NCI-H1092 treated with DMSO at 0.1 percent for 48 hours (cell line): ENCODE data around the gene CYB5B.

Experiments
- DNase-seq: peaks from one replicate; lab custom pipeline; 2025; lab: John Stamatoyannopoulos, UW

CYB5B gene

DNA sequence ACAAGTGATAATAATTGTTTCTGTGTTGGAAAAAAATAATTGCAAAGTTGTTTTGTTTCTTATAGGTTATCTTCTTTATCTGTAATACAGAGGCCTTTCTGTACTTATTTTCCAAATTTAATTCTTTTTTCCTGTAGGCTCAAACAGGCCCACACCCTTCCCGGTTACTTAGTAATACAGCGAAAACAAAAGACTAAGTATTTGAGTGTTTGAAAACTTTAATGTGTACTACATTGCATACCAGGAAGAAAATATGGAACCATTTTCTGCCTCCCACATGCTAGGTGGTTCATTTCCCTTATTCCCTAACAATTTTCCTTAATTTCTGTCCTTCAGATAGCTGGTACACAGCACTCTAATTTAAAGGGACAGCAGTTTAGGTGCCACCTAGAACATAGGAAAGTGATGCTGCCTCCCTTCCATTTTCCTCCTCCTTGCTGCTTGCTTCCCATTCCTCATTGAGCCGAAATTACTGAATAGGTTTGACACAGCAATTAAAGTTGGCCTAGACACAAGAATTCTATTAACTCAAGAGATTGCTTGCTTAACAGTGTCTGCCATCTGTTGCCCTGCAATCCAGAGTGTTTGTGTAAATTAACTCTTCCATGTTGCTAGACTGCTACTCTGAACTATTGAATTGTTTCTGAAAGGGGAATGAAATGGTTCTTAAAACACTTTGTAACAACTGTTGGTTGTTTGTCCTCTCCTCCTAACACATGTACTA is 24.2 kb downstream of the CYB5B start:
- DNase-seq: peak; percentile 72

DNA sequence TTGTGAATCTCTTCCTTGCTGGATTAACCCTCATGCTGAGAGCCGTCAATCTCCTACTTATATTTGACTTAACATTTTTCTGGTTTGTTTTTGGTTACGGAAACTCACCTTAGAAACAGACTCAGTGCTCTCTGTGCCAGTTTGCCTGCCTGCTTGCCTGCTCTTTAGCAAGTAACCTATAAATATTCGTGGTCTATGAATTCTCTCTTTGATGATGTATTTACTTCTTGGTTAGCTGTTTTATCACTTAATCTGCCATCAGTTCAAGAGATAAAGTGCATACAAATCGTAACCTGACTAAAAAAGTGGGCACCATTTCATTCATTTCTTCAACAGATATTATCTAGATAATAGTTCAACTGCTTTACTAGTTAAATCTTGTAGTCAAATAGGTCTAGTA is 26.7 kb downstream of the CYB5B start:
- DNase-seq: no peak

DNA sequence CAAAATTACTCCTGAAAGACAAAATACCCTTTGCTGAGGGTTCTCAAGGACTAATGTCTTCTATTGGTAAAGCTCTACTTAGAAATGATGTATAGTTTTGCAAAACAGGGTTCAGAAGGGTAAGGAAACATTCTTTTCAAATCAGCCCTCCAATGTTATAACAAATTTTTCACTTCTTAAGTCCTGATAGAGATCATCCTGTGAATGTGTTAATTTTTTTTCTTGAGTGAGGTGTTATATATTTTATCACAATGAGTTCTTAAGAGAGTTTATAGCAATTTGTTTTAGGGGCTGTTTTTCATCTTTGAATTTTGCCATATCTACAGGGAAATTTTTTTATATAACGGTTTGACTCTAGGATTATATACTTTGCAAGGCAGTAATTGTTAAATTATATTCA is 29.5 kb downstream of the CYB5B start:
- DNase-seq: no peak

DNA sequence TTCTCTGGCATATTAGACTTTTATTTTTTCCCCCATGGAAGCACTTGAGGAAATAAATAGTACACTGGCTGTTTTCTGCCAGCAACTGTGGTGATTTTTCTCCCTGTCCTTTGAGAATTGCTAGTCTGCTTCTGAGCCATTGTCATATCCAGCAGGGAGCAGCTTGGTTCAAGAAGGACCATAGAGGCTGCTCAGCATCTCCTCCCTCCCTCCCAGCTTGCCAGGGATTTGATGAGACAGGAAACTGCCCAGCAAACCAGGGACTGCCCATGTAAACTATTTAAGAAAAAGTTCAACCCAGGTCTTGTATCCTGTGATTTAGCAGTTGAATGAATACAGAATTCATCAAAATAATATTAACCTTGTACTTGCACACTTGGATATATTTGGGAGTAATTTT is 39.5 kb downstream of the CYB5B start:
- no peak for DNase-seq

DNA sequence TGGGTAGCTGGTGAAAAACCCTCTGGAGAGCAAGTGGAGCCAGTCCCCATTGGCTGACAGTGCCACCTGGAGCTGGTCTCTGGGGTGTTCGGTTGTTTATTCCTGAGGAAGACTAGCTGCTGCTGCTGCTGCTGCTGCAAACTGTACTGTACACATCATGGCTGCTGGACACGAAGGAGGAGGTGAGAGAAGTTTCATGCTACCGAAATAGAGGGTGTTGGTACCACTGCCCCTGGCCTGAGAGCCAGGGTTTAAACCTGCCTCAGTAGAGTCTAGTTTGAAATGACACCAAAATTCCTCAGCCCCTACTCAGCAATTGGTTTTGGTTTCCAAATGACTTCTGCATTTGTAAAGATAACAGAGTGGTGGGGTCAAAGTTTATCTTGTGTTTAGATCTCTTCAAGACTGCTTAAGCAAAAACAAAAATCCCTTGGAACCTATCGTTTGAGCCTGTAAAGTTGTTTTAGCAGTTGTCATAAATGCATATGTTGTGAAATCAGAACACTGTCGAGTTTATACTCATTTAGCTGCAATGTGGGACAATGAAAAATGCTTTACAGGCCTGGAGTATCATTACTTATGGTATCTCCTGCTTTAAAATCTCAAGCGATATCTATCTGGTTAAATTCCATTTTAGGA is 40.8 kb downstream of the CYB5B start:
- no peak for DNase-seq

DNA sequence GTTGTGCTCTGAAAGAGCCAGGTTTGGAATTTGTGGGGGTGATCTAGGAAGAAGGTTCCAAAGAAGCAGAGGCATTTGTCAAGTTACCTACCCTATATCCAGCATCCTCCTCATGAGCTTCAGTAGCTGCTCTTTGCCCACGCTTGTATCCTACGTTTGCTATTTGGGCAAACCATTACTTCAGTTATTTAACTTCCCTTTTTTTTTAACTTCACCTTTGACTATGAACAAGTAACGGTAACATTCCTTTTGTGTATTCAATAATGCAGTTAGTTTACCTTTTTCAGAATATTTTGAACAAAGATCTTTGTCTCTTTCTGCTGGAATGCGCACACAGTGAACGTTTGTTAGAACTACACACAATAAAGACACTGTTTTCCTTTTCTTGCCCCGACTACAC is 41.5 kb downstream of the CYB5B start:
- no peak for DNase-seq

DNA sequence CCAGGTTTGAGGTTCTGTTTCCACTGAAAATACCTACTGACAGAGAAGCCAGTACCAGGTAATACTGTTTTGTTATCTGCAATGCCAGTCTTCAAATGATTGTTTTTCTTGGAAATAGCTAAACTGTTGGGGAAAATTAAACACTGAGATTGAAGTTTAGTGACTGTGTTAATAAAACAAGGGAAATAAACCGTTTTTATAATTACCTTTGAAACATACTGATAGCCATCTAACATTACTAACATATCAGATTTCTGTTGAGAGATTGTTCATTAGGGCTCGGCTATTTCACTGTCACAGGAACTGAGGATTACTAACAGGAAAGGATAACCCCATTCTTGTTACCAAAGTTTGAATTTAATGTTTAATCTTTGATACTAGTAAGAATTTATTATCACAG is 42.1 kb downstream of the CYB5B start:
- no peak for DNase-seq

DNA sequence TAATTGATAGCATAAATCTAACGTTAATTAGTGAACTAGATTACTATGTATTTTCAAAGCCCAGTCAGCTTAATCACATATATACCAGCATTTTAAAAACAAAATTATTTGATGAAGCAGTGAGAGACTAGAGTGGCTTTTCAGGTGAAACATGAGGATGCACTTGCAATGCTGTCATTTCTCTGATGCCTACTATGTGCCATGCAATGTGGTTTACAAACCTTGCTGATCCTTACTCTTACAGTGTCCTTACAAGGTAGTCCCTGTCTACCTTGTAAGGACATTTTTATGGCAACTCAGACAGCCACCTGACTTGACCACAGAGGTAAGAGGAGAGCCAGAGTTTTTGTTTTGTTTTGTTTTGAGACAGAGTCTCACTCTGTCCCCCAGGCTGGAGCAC is 42.7 kb downstream of the CYB5B start:
- no peak for DNase-seq

DNA sequence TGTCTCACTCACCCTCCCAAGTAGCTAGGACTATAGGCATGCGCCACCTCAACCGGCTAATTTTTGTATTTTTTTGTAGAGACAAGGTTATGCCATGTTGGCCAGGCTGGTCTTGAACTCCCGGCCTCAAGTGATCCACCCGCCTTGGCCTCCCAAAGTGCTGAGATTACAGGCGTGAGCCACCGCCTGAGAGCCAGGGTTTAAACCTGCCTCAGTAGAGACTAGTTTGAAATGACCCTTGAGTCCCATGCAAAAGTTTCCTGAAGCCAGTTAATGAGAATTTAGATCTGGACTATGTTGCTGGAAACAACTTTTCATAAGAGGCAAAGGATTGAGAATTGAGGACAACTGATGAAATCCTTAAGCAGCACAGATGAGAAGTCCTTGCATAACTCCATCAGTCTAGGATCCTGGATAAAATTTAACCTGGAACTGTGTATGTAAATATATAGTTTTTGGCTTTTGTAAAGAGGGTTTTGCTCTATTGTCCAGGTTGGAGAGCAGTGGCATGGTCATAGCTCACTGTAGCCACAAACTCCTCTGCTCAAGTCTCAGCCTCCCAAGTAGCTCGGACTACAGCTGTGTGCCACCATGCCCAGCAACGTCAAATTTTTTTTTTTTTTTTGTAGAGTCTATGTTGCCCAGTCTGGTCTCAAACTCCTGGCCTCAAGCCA is 43.2 kb downstream of the CYB5B start:
- DNase-seq: no peak

DNA sequence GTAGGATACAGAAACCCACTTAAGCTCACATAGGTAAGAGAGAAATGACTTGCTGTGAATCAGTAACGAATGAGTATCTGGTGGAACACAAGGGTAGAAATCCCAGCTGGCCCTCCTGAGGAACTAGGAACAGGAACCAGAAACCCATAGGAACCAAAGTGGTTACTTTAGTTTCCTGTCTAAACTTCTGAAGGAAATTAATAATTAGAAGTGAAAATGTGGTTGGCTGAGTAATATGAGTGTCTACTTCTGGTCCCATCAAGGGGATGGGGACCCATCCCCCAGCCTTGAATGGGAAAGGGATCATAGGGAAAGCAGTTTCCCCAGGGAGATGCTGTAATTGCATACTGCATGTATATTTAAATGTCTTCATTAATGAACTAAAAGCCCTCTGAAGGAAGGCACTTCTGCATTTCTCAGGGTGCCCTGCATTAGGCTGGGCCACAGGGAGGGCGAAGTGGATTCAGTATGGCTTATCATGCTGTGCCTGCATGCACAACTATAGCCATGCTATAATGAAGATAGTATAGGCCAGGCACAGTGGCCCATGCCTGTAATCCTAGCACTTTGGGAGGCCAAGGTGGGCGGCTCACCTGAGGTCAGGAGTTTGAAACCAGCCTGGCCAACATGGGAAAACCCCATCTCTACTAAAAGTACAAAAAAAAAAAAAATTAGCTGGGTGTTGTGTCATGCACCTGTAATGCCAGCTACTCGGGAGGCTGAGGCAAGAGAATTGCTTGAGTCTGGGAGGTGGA is 45.6 kb downstream of the CYB5B start:
- no peak for DNase-seq

DNA sequence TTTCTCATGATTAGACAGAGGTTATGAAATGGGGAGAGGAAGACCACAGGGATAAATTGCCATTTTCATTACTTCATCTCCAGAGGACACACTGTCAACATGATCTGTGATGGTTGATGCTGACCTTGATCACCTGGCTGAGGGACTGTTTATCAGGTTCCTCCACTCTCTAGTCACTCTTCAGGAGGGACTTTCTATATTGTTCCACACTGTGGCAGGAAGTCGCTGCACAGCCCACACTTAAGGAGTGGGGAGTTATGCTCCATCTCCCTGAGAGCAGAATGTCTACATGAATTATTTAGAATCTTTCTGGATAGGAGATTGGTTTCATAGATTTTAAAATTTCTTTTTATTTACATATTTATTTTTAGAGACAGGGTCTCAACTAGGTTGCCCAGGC is 46.7 kb downstream of the CYB5B start:
- DNase-seq: no peak

DNA sequence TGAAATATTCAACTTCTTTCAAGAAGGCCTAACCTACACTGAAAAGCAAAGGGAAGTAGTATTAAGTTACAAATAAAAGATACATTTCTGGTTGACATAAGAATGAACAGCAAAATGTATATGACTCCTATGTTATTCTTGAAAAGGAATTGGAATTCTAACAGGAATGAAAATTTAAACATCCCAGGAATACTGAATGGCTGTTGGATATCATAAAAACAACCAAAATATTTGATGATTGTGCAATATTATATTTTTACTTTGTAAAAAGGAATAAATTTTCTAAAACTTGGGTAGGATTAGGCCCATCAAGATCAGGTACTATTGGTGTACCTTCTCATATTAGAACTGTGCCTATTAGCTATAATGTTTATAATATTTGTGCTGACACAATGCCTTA is 50.0 kb downstream of the CYB5B start:
- DNase-seq: no peak

DNA sequence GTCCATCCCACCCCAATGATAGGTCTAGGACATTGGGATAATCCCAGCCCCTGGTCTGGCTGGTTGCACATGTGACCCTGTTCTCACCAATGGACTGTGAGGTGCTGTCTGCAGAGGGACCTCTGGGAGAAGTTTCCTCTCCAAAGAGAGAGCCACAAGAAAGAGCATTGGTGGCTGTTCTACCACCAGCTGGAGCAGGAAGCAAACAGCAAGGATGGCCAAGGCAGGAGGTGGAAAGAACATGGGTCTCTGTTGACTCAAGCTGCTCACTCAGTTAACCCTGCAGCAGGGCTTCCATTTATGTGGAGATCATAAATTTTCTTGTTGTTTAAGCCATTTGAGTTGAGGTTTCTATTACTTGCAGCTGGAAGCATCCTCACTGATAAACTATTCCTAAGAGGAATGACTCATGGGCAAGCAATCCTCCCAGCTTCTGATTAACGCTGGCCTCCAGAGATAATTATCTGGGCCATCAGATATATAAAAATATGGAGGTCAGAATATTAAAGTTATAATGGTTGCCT is 52.6 kb downstream of the CYB5B start:
- DNase-seq: no peak

DNA sequence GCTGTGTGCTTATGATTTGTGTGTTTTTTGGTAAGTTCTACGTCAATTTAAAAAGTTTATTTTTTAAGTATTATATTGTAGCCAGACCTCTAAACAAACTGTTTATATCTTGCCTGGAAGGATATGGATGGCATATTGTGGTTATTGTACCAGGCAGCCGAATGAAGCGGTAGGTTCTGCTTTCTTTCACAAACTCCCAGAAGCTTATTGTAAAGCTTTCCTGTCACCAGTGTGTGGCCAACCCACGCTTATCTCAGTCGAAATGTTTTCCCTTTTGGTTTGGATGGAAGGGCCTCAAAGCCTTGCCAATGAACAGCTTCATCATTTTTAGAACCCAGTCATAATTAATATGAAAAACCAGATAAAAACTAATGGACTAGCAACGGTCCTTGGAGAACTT is 53.1 kb downstream of the CYB5B start:
- DNase-seq: no peak

DNA sequence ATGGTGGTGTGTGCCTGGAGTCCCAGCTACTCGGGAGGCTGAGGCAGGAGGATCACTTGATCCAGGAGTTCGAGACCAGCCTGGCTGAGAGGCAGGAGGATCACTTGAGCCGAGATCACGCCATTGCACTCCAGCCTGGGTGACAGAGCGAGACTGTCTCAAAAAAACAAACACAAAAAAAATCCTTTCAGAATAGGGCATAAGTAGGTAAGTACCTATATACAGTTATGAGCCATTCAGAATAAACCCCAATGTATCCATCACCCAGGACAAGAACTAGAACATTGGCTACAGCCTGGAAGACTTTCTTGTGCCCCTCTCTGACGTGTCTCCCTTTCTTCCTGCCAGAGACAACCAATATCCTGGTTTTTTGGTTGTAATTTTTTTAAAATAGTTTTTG is 54.3 kb downstream of the CYB5B start:
- DNase-seq: no peak

DNA sequence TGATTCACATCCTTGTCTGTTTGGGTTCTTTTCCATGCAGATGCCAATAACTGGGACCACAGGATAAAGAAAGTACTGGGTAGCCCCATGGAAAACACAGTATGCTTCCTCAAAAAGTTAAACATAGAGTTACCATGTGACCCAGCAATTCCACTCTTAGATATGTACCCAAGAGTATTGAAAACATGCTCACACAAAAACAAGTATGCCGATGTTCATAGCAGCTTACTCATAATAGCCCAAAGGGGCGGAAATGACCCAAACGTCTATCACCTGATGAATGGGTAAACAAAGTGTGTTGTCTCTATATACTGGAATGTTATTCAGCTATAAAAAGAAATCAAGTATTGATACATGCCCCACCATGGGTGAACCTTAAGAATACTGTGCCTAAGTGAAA is 55.4 kb downstream of the CYB5B start:
- no peak for DNase-seq

DNA sequence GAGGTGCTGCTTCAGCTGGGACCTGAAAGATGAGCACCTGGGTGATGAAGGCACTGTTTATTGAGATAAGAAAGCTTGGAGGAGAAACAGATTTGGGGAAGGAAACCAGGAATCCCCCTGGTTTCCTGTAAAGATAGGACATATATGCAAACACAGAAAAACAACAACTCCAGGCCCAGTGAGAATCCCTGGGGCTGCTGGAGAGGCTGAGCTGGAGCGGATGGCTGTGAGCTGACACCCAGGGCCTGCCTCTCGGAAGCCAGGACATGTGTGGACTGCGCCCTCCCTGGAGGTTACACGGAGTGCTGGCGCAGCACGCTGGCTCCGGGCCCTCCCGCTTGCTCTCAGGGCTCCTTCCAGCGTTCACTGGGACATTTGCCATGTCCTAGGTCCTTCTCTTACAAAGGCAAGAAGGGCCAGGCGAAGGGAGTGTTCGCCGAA is 57.5 kb downstream of the CYB5B start:
- DNase-seq: peak; percentile 90

DNA sequence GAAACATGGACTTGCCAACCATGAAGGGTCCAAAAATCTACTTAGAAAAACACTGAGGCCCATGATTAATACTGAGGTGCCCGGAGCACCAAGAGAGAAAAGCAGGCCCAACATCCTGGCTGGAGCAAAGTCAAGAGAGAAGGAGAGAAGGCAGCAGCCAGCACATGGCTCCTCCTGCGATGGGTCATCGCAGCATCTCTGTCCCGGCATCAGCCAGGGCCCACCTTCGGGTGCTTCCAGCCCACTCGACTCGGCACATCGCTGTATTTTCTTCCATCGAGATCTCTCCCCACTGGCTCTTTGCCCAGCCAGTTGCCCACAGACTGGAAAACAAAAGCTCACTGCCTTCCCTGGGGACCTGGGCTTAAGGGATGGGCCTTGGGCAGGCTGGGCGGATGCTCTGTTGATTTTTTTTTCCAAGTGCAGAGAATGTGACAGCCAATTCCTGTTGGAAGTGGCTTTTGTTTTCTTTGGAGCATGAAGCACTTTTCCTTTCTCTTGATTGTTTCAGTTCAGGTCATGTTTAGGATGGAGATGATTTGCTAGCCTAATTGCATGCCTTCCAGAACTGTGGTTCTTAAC is 58.1 kb downstream of the CYB5B start:
- peak; percentile 94 for DNase-seq

DNA sequence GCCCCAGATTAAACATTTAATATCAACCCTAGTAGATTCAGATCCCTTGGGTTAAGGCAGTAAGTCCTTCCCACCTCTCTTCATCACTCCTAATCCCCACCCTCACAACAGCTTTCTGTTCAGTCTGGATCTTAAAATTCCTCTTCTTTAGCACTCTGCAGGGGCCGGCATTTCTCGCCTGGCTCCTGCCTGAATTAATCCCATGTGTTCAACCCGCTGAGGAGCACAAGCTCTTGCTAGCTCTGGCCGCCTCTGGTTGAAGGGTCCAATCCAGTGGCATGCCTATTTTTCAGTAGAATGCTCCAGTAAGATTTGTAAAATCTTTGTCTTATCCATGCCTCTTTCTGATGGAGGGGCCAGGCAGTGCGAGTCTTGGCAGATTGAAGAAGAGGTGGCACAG is 59.2 kb downstream of the CYB5B start:
- DNase-seq: no peak

DNA sequence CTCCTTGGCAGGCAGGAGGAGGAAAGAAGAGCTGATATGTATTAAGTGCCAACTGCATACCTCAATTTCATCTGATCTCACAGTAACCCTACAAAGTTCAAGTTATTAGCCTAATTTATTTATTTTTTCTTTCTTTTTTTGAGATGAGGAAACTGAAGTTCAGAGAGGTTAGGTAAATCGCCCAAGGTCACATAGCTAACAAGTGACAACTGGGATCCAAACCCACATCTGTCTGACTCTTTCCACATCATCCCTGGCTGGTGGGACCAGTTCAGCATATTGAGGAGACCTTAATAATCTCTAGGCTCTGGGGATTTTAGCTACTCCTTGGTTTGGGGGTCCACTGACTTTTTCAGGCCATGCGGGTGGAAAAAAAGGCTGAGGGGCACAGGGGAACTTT is 60.9 kb downstream of the CYB5B start:
- DNase-seq: no peak

DNA sequence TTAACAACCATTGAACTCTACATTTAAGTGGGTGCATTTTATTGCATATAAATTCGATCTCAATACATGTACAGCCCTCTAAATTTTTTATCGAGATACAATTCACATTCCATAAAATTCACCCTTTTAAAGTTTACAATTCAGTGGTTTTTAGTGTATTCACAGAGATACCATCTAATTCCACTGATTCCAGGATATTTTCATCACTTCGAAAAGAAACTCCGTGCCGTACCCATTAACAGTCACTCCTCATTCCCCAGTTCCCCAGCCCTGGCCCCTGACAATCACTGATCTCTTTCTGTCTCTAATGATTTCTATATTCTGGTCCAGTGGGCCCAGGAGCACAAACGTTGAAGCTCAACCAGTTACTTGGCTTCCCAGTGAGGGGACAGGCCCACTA is 61.4 kb downstream of the CYB5B start:
- no peak for DNase-seq

DNA sequence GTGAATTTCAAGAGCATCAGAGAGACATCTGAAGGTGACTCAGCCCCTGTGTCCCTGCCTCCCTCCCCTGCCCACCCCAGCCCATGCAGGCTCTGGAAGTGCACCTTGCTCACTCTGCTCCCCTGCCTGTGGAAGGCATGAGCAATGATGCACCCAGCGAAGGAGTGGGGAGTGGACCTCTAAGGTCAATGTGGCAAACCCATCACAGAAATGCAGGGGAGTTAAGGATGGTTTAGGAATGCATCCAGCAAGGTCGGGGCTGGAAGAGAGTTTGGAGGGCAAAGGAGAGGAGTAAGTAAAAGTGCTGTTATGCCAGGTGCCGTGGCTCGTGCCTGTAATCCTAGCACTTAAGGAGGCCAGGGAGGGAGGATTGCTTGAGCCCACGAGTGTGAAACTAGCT is 61.9 kb downstream of the CYB5B start:
- no peak for DNase-seq
